Left lobe of liver (tissue), 2 donors: ENCODE measurements around the gene SKA3. TPM values are rescaled to one million over a fixed set of nuclear protein-coding genes. Genes with fewer than 3 reads are reported as not detected.
"Not testable (repeated sequence)": the region's sequence is repeated elsewhere in the genome, so short reads cannot be mapped to it uniquely, and the experiment has no call there.

Experiments
- ATAC-seq: fragments of 200-7000 bp; cut with Tn5 transposase; one replicate; pipeline ENCODE4 v1.9.1; 2020; ENCODE audit warnings: mild to moderate bottlenecking, moderate library complexity
- DNase-seq: peaks from one replicate; pipeline ENCODE4 v3.0.0-alpha.2; 2020; ENCODE audit warnings: low spot score
- total RNA-seq: library from RNA; stranded (reverse); gene quantifications from one replicate; pipeline ENCODE4 v1.2.1, GENCODE V29; 2021
- donor health status: DM: no; HTN: no; CAD: no; lungs with moderate emphysema.
- donor health status: DM: no; HTN: yes; CAD: no.

Gene SKA3
- total RNA-seq, 1 donor from 2014 or later, result 0.18 TPM

- not testable (repeated sequence) for DNase-seq, ATAC-seq
Observed at GRCh38 chr13:21173767-21174166, 2.6 kb downstream of the SKA3 start.

GRCh38 chr13:21171420-21171819 lies 4.9 kb downstream of the SKA3 start:
- no peak for ATAC-seq

DNA sequence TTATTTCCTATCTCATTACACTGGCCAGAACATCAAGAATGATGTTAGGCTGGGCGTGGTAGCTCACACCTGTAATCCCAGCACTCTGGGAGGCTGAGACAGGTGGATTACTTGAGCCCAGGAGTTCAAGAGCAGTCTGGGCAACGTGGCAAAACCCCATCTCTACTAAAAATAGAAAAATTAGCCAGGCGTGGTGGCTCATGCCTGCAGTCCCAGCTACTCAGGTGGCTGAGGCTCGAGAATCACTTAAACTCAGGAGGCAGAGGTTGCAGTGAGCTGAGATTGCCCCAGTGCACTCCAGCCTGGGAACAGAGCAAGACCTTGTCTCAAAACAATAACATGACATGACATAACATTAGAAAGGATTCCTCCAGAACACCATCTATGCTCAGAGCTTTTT lies 10.7 kb downstream of the SKA3 start:
- DNase-seq, ATAC-seq: not testable (repeated sequence)

More at GRCh38 chr13:21171420-21171819, 4.9 kb downstream of the SKA3 start:
- no peak for DNase-seq

DNA sequence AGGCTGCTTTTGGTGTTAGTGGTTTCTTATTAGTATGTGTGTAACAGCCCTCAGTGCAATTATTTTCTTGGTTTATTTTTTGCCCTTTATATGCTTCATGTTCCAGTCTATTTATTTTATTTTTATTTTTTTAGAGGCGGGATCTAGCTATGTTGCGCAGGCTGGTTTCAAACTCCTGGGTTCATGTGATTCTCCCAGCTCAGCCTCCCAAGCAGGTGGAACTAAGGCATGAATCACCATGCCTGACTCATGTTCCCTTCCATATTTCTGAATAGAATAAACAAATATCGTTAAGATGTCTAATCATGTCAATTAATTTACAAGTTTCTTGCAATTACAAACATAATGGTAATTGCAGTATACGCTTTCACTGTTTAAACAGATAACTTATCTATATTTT lies 11.7 kb downstream of the SKA3 start:
- ATAC-seq (no peak), DNase-seq (no peak)

- no peak for ATAC-seq
- no peak for DNase-seq
Observed at GRCh38 chr13:21152251-21152899, 24.0 kb downstream of the SKA3 start.

GRCh38 chr13:21150013-21150412 lies 26.3 kb downstream of the SKA3 start:
- DNase-seq (no peak), ATAC-seq (no peak)

GRCh38 chr13:21149568-21149967 lies 26.8 kb downstream of the SKA3 start:
- ATAC-seq (no peak), DNase-seq (no peak)

DNA sequence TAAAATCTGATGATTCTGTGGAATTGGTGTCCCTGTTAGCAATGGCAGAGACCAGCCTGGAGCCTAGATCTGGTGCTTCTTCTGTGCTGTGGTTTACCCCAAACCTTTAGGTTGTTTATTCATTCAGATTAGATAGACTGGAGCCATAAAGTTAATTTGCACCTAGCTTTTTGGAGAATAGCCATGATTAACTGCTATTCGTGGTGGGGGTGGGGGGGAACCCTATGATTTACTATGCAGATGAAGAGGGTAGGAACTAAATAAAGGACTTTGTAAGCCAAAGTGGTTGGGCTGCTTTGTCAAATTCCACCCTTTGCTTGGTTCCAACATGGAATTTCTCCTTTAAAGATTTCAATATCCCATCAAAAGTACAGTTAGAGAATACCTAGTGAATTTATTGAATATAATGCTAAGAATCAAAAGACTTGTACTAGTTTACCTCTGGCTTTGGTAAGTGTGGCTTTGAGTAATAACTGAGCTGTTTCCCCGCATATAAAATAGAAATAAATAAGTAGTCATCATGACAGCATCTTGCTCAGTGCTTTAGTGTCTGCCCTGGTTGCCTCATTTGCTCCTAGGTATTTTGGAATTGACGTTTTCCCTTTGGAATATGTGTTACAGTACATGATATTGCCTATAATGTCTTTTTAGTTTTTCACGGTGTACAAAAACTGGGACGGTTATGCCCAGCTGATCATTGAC lies 27.6 kb downstream of the SKA3 start:
- DNase-seq, result no peak
- ATAC-seq, result no peak

- no peak for ATAC-seq
- DNase-seq, result no peak
Observed at GRCh38 chr13:21147827-21148226, 28.5 kb downstream of the SKA3 start.

DNA sequence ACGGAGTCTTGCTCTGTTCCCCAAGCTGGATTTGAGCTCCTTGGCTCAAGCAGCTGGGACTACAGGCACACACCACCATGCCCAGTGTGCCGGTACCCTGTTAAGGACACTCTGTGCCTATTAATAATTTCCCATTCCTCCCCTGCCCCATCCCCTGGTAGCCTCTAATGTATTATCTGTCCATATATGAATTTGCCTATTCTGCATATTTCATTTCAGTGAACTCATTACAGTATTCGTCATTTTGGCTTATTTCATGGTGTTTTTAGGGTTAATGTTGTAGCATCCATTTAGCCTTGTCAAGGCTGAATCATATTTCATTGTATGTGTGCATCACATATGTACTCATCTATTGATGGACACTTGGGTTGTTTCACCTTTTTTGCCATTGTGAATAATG lies 33.6 kb downstream of the SKA3 start:
- no peak for ATAC-seq

DNA sequence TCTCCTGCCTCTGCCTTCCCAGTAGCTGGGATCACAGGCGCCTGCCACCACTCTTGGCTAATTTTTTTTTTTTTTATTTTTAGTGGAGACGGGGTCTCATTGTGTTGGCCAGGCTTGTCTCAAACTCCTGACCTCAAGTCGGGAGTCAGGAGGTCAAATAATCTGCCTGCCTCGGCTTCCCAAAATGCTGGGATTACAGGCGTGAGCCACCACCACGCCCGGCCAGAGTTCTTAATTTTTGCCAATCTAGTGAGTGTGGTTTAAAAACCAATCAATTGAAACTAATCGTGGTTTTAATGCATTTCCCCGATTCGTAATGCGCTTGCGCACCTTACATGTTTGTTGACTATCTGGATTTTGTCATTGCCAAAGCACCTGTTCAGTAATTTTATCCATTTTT lies 37.0 kb downstream of the SKA3 start:
- ATAC-seq (no peak), DNase-seq (no peak)

More for the DNA sequence above, 33.6 kb downstream of the SKA3 start:
- no peak for DNase-seq

DNA sequence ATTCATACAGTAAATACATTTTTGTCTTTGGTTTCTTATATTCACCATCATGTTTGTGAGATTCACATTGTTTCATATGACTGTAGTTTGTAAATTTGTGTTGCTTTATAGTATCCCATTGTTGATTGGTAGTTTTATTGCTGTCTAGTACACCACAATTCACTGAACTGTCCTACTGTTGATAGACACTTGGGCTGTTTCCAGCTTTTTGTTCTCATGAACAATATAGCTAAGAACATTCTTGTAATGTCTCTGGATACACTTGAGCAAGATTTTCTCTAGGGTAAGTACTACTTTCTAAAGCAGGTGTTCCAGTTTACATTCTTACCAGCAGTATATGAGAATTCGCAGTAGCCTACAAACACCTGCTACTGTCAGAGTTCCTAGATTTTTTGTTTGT lies 37.8 kb downstream of the SKA3 start:
- no peak for DNase-seq
- ATAC-seq, result no peak

DNA sequence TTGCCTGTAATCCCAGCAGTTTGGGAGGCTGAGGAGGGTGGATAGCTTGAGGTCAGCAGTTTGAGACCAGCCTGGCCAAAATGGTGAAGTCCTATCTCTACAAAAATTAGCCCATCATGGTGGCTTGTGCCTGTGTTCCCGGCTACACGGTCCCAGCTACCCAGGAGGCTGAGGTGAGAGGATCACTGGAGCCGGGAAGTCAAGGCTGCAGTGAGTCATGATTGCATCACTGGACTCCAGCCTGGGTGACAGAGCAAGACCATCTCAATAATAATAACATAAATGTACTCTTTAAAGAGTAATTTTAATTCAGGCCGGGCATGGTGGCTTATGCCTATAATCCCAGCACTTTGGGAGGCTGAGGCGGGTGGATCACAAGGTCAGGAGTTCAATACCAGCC lies 38.7 kb downstream of the SKA3 start:
- ATAC-seq, result no peak

DNA sequence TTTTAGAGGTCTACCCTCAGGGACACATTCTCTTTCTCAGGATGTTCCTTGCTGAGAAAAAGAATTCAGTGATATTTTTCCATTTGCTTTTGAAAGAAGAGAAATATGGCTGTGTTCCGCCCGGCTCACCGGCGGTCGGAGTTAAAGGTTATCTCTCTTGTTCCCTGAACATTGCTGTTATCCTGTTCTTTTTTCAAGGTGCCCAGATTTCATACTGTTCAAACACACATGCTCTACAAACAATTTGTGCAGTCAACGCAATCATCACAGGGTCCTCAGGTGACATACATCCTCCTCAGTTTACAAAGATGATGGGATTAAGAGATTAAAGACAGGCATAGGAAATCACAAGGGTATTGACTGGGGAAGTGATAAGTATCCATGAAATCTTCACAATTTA lies 40.5 kb downstream of the SKA3 start:
- DNase-seq, ATAC-seq: not testable (repeated sequence)

More for the DNA sequence above, 38.7 kb downstream of the SKA3 start:
- no peak for DNase-seq

GRCh38 chr13:21134475-21134874 lies 41.9 kb downstream of the SKA3 start:
- DNase-seq (no peak), ATAC-seq (no peak)

DNA sequence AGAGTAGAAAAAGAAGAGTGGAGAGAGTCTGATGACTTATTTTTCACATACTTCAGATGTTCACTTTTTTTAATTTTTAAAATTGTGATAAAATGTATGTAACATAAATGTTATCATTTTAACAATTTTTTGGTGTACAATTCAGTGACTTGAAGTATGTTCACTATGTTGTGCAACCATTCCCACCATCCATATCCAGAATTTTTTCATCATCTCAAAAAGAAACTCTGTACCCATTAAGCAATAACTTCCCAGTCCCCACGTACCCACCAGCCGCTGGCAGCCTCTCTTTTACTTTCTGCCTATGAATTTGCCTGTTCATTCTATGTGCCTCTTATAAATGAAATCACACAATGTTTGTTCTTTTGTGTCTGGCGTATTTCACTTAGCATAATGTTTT lies 43.3 kb downstream of the SKA3 start:
- DNase-seq (no peak), ATAC-seq (no peak)

DNA sequence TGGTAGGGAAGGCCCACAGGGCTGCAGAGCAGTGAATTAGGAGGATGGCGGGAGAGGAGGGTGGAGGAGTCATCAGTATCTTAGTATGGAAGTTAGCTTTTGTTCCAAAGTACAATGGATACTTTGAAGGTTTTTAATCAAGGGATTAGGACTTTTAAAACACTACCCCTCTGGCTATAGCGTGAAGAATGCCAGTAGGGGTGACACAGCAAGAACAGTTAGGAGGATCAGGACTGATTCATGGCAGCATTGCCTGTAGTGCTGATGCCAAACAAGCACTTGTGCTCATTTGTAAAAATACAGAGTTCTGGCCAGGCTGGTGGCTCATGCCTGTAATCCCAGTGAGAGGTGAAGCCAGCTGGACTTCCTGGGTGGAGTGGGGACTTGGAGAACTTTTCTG lies 46.2 kb downstream of the SKA3 start:
- DNase-seq (no peak), ATAC-seq (no peak)

DNA sequence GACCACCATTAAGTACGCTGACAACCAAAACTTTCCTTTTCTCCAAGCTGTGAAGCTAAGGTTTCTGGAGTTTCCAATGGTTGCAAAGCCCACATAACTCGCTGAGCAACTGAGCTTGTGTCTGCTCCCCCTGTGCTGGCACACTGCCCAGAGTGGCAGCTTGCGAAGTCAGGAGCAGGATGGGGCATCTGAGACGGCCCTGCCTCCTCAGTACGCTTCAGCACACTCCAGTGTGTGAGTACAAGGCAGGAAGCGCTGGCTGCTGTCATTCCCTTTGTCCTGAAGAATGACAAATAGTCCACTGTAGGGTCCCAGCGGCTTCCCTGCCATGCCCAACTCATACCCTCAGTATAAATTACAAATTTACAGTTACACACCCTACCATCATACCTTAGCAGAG lies 51.5 kb downstream of the SKA3 start:
- ATAC-seq (no peak), DNase-seq (no peak)

DNA sequence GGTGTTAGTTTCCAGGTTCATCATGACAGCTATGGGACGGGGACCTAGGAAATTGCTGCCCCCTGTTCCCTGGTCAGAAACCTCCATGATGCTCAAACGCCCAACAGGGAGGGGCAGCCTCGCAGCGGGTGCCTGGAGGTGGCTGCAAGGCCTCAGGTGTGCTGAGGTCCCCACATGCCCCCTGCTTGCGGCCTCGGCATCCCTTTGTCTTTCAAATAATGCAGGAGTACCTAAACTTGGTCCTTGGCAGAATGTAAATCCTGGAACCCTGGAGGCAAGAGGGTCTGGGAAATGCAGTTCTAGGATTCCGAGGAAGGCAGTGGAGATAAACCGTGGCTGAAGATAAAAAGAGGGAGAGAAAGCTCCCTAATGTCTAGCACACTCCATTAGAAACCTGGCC lies 52.4 kb downstream of the SKA3 start:
- no peak for DNase-seq

DNA sequence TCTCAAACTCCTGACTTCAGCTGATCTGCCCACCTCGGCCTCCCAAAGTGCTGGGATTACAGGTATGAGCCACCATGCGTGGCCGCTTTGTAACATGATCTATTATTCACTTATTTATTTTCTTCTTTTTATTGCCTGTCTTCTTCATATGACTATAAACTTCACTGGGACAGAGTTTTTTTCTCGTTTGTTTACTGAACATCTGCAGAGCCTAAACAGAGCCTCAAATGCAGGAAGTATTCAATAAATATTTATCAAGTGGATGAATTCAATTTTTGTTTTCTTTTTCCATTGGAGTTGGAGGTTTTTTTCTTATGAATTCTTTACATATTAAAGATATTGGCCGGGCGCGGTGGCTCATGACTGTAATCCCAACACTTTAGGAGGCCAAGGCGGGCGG lies 54.7 kb downstream of the SKA3 start:
- DNase-seq (no peak), ATAC-seq (no peak)

More for the DNA sequence above, 52.4 kb downstream of the SKA3 start:
- no peak for ATAC-seq

DNA sequence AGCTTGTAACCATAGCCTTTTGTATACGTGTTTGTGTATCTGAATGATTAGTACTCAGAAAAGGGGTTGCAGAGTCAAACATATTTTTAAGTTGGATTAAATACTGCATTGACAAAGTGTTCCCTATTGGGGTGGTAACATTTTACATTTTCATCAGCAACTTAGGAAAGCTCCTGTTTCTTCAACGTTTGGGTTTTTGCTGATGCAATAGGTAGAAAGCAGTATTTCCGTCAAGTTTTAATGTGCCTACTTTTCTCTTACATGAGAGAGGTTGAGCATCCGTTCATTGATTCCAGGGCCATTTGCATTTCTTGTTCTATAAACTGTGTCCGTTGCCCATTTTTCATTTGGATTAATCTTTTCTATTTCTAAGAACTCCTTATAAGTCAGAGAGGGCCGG lies 56.2 kb downstream of the SKA3 start:
- no peak for DNase-seq
- no peak for ATAC-seq

DNA sequence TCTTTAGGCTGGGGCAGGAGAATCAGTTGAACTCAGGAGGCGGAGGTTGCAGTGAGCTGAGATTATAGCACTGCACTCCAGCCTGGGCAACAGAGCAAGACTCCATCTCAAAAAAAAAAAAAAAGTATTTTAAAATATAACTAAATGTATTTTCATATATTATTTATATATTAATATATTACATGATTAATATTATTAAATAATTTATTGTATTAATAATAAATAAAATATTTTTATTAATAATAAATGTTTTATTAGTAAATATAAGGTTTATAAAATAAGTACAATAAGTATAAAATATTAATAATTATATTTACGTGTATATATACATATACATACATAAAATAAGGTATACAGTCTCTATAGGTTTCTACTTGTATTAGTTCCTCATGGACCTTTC lies 56.8 kb downstream of the SKA3 start:
- ATAC-seq (no peak), DNase-seq (no peak)

- DNase-seq (no peak), ATAC-seq (no peak)
Observed at GRCh38 chr13:21118180-21118579, 58.2 kb downstream of the SKA3 start.
